ENCODE data around the gene CLECL1.
"Not testable (repeated sequence)": the region's sequence is repeated elsewhere in the genome, so short reads cannot be mapped to it uniquely, and the experiment has no call there.

CLECL1 gene

DNA sequence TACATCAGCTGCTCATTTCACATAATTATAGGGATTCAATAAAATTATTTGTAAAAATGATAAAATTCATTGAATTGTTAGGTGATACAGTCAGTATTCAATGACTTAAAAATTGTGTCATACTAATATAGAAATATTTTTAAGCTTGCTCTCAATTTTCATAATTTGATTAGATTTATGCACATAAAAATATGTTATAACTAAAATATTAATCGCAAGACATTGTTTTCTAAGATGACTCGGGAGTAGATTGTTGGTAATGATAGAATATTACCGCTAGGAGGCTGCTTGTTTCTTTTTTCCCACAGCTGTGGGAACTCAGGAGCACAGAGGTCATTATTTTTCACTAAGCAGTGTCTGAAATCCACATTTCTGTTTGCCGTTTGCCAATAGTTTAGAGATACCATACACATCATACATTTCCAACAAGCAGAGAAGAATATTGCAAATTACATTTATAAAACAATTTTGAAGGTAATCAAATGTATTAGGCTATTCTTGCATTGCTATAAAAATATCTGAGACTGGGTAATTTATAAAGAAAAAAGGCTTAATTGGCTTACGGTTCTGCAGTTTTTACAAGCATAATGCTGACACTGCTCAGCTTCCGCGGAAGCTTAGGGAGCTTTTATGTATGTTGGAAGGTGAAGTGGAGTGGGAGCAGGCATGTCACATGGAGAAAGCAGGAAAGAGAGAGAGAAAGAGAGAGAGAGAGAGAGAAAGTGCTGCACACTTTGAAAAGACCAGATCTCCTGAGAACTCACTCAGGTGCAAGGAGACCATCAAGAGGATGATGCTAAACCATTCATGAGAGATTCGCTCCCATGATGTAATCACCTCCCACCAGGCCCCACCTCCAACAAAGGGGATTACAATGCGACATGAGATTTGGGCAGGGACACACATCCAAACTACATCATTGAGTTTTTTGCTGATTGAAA lies 18.6 kb upstream of the CLECL1 start:
- peak; percentile 14 for DNase-seq (ENCODE audit: low read depth)

GRCh38 chr12:9750276-9751203 lies 17.6 kb upstream of the CLECL1 start:
- peak; percentile 28 for DNase-seq (ENCODE audit: low read depth)

- no peak for DNase-seq (ENCODE audit: low read depth)
These were observed 16.7 kb upstream of the CLECL1 start for GRCh38 chr12:9749640-9750039.

GRCh38 chr12:9745199-9745598 lies 12.3 kb upstream of the CLECL1 start:
- DNase-seq (ENCODE audit: low read depth), result no peak

- no peak for DNase-seq (ENCODE audit: low read depth)
These were observed 9.8 kb upstream of the CLECL1 start for GRCh38 chr12:9742661-9743060.

- no peak for DNase-seq (ENCODE audit: low read depth)
These were observed 8.8 kb upstream of the CLECL1 start for GRCh38 chr12:9741726-9742125.

GRCh38 chr12:9740106-9740750 lies 7.3 kb upstream of the CLECL1 start:
- no peak for DNase-seq (ENCODE audit: low read depth)

GRCh38 chr12:9739404-9740105 lies 6.7 kb upstream of the CLECL1 start:
- DNase-seq (ENCODE audit: low read depth), result not testable (repeated sequence)

DNA sequence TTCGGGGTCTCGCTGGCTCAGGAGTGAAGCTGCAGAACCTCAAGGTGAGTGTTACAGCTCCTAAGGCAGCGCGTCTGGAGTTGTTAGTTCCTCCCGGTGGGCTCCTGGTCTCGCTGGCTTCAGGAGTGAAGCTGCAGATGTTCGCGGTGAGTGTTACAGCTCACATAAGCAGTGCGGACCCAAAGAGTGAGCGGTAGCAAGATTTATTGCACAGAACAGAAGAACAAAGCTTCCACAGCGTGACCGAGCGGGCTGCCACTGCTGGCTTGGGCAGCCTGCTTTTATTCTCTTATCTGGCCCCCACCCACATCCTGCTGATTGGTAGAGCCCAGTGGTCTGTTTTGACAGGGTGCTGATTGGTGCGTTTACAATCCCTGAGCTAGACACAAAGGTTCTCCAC lies 6.0 kb upstream of the CLECL1 start:
- DNase-seq (ENCODE audit: low read depth), result not testable (repeated sequence)

GRCh38 chr12:9736936-9737705 lies 4.2 kb upstream of the CLECL1 start:
- DNase-seq (ENCODE audit: low read depth), result no peak

- DNase-seq (ENCODE audit: low read depth), result no peak
These were observed 2.7 kb upstream of the CLECL1 start for GRCh38 chr12:9735601-9736000.

DNA sequence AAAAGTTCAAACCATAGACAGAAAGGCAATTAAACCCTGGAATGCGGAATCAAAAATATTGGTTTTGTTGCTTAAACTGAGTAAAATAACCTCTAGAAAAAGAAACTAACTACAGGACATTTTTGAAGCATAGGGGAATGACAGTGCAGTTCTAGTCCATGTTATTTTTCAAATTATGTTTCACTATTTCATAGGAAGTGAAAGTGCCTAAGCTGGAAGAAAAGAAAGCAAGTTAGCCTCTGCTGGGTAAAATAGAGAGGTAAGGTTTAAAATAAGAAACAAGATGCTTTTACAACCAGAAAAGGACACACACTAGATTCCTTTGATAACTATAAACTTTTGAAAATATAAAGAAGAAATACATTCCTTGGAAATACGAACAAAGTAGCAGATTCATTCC lies 1.1 kb downstream of the CLECL1 start:
- no peak for DNase-seq (ENCODE audit: low read depth)

DNA sequence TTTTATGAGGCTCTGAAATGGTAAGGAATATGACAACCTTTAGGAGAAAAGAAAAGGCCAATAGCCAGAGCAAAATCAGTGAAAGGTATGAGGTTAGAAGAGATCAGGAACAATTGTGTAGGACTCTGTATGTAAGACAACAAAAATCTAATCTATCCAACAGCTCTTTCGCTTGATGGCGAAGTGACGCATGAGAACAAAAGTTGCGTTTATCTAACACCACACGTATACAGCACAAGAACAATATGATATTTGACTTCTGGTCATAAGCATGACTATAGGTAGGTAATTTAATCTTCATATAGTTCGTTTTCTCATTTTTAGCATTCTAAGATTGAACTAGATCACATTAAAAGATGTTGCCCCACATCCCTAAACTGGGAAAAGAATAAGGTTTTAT lies 1.5 kb downstream of the CLECL1 start:
- no peak for DNase-seq (ENCODE audit: low read depth)

DNA sequence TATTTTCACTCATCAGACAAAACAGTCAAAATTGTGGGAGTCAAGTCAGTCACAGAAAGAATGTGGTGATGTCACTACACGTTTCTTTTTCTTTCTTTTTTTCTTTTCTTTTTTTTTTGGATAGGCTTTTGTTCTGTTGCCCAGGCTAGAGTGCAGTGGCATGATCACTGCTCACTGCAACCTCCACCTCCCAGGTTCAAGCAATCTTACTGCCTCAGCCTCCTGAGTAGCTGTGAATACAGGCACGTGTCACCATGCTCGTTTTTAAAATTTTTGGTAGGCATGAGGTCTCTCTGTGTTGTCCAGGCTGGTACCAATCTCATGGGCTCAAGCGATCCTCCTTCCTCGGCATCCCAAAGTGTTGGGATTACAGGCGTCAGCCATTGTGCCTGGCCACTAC lies 2.3 kb downstream of the CLECL1 start:
- no peak for DNase-seq (ENCODE audit: low read depth)

DNA sequence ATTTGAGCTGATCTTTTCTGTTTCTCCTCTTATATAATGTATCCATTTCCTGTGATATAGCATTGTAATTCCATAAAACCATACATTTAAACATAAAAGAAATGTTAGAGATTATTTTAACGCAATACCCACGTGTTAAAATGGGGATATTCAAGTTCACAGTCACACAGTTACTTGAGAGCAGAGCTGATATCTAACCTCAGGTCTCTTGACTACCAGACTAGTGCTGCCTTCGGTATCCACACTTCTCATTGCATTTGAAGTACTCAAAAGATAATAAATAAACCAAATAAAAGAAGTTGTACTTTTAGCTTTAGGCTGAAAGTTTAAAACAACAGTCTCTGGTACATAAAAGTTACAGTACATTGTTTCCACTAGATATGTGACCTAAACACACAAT lies 2.9 kb downstream of the CLECL1 start:
- no peak for DNase-seq (ENCODE audit: low read depth)

GRCh38 chr12:9729082-9729481 lies 3.8 kb downstream of the CLECL1 start:
- no peak for DNase-seq (ENCODE audit: low read depth)

GRCh38 chr12:9727813-9728212 lies 5.1 kb downstream of the CLECL1 start:
- DNase-seq (ENCODE audit: low read depth), result no peak

GRCh38 chr12:9725213-9725870 lies 7.6 kb downstream of the CLECL1 start:
- no peak for DNase-seq (ENCODE audit: low read depth)

- no peak for DNase-seq (ENCODE audit: low read depth)
These were observed 8.9 kb downstream of the CLECL1 start for GRCh38 chr12:9724023-9724422.

DNA sequence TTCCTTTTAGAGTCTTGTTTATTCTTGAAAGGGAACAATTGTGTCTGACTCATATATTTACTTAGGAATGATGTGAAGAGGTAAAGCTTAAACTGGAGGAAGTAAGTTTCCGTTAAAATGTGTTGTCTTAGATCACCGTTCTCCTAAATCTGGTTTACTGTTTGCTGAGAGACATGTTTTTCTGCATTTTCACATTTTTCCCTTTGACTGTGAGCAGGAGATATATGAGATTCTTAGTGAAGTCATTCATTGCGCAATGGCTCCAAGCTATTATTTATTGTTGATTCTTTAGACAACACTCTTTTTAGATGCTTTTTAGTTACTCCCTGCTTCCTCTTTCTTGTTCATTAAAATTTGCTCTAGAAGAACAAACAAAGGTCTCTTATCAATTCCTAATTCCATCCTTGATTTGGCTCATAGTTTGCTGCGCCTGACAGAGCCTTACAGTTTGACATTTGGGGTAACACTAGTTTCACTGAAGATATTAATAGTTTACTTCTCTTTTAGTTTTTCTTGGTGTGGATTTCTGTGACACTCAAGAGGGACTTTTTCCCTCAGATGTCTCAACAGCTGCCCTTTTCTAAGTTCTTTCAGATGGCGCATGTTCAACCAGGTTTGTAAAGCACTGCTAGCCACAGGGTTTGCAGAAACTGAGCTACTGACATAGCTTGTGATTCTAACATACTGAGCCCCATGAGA lies 11.4 kb downstream of the CLECL1 start:
- DNase-seq (ENCODE audit: low read depth), result no peak
